Measurements from ENCODE around the gene DUXB.

DUXB gene

GRCh38 chr16:75701361-75701760 is at the start of gene DUXB:
TSS of gene DUXB (minus strand) at chr16:75701461. CDS start at chr16:75701418, 43 bp downstream.
- no peak for DNase-seq (ENCODE audit: low read depth)

- DNase-seq (ENCODE audit: low read depth) = no peak
Measured at GRCh38 chr16:75750528-75750927, 49.3 kb upstream of the DUXB start.

GRCh38 chr16:75746359-75746758 is 45.1 kb upstream of the DUXB start:
- DNase-seq (ENCODE audit: low read depth) = no peak

GRCh38 chr16:75745823-75746222 is 44.6 kb upstream of the DUXB start:
- DNase-seq (ENCODE audit: low read depth) = no peak

- no peak for DNase-seq (ENCODE audit: low read depth)
Measured at GRCh38 chr16:75745242-75745641, 44.0 kb upstream of the DUXB start.

- DNase-seq (ENCODE audit: low read depth) = no peak
Measured at GRCh38 chr16:75742424-75743047, 41.3 kb upstream of the DUXB start.

- DNase-seq (ENCODE audit: low read depth) = no peak
Measured at GRCh38 chr16:75733305-75734211, 32.3 kb upstream of the DUXB start.

- no peak for DNase-seq (ENCODE audit: low read depth)
Measured at GRCh38 chr16:75732871-75733270, 31.6 kb upstream of the DUXB start.

GRCh38 chr16:75727221-75727620 is 26.0 kb upstream of the DUXB start:
- DNase-seq (ENCODE audit: low read depth) = no peak

- no peak for DNase-seq (ENCODE audit: low read depth)
Measured at GRCh38 chr16:75726390-75726789, 25.1 kb upstream of the DUXB start, which contains the start of gene CPHXL. TSS of gene CPHXL (minus strand) at chr16:75726490. CDS start at chr16:75726442, 48 bp downstream.

GRCh38 chr16:75718452-75718851 is 17.2 kb upstream of the DUXB start:
- no peak for DNase-seq (ENCODE audit: low read depth)

- no peak for DNase-seq (ENCODE audit: low read depth)
Measured at GRCh38 chr16:75714661-75715060, 13.4 kb upstream of the DUXB start.

- no peak for DNase-seq (ENCODE audit: low read depth)
Measured at GRCh38 chr16:75710344-75710743, 9.1 kb upstream of the DUXB start.

- DNase-seq (ENCODE audit: low read depth) = no peak
Measured at GRCh38 chr16:75703306-75703705, 2.0 kb upstream of the DUXB start.

GRCh38 chr16:75702242-75702641 is 981 bp upstream of the DUXB start:
- no peak for DNase-seq (ENCODE audit: low read depth)

- no peak for DNase-seq (ENCODE audit: low read depth)
Measured at GRCh38 chr16:75697571-75697970, 3.7 kb downstream of the DUXB start.

GRCh38 chr16:75695708-75696107 is 5.6 kb downstream of the DUXB start:
- no peak for DNase-seq (ENCODE audit: low read depth)

GRCh38 chr16:75687361-75687760 is 13.9 kb downstream of the DUXB start:
- no peak for DNase-seq (ENCODE audit: low read depth)

- DNase-seq (ENCODE audit: low read depth) = no peak
Measured at GRCh38 chr16:75682308-75682707, 19.0 kb downstream of the DUXB start.

- no peak for DNase-seq (ENCODE audit: low read depth)
Measured at GRCh38 chr16:75679366-75679765, 21.9 kb downstream of the DUXB start.

GRCh38 chr16:75676909-75677308 is 24.4 kb downstream of the DUXB start, which contains the start of gene CPHXL2:
TSS of gene CPHXL2 (minus strand) at chr16:75677009. CDS start at chr16:75676999, 10 bp downstream.
- no peak for DNase-seq (ENCODE audit: low read depth)

GRCh38 chr16:75667503-75667902 is 33.8 kb downstream of the DUXB start:
- no peak for DNase-seq (ENCODE audit: low read depth)

GRCh38 chr16:75660726-75661302 is 40.4 kb downstream of the DUXB start:
- no peak for DNase-seq (ENCODE audit: low read depth)

Data from activated T-helper 1 cell treated with Interleukin-2 at 50 U/mL for 16 hours (primary cell).